ENCODE data around the gene CRBN.

Gene CRBN

DNA sequence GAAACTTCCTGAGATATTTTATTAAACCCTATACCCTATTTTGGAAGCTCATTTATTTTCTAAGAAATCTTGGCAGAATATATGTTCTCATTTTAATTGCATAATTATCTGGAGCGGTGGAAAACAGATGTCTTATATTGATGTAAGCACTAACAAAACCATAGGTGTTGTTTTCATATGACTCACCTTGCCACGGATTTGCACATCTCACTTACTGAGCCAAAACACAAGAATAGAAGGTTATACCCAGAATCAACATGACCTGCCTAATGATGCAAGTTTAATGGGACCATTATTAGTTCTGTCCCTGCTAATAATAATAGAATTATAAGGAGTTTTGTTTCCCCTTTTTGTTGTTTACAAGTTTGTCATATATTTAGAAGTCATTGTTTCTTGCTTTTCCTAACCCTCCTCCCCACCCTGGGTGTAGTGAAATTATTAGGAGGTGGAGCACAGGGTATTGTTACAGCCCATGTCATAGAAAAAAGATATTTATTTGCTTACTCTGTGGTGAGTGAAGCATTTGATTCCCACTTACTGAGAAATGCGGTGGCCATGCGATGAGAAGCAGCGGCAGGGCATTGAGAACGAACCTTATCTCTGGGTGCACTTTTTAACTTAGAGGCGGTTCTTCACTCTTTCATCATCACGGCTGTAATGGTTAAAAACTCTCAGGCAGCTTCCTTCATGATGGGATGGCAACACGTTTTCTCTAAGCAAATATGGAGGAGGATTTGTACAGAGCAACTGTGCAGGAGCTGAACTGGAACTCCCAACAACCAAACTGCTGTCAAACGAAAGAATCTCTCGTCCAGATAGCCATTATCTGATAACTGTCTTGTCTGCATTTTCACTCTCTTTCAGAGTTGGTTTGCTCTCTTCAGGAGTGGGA lies 69.8 kb downstream of the CRBN start:
- TF ChIP-seq, protein P1, sequence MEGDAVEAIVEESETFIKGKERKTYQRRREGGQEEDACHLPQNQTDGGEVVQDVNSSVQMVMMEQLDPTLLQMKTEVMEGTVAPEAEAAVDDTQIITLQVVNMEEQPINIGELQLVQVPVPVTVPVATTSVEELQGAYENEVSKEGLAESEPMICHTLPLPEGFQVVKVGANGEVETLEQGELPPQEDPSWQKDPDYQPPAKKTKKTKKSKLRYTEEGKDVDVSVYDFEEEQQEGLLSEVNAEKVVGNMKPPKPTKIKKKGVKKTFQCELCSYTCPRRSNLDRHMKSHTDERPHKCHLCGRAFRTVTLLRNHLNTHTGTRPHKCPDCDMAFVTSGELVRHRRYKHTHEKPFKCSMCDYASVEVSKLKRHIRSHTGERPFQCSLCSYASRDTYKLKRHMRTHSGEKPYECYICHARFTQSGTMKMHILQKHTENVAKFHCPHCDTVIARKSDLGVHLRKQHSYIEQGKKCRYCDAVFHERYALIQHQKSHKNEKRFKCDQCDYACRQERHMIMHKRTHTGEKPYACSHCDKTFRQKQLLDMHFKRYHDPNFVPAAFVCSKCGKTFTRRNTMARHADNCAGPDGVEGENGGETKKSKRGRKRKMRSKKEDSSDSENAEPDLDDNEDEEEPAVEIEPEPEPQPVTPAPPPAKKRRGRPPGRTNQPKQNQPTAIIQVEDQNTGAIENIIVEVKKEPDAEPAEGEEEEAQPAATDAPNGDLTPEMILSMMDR (IDR thresholded peaks at IDR 0.05; ENCODE audit: insufficient read depth, low read depth, low read length, missing control alignments), result no peak
- peak; percentile 41 for DNase-seq (ENCODE audit: low read depth)
- H3K4me3 ChIP-seq (ENCODE audit: low read depth, low read length), result no peak overlapping the region

GRCh38 chr3:3107858-3108257 lies 71.6 kb downstream of the CRBN start:
- H3K4me3 ChIP-seq (ENCODE audit: low read depth, low read length), result no peak overlapping the region
- TF ChIP-seq, protein P1 (IDR thresholded peaks at IDR 0.05; ENCODE audit: insufficient read depth, low read depth, low read length, missing control alignments), result no peak
- no peak for DNase-seq (ENCODE audit: low read depth)

DNA sequence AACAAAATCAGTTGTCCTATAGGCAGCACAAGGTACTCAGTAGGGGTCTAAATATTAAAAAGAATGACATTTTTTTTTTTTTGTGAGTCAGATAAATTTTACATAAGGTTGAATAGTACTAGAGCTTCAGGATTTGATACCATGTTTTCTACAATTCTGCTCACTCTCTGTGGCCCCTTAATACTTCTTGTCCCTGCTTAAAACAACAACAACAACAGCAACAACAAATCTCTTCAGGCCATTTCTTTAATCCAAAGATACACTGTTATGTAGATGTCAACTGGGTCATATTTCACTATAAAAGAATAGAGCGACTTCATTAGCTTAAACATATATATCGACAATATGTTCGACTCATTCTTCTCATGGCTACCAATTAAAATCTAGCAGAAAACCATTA lies 72.3 kb downstream of the CRBN start:
- no peak for DNase-seq (ENCODE audit: low read depth)
- TF ChIP-seq, protein P1 (IDR thresholded peaks at IDR 0.05; ENCODE audit: insufficient read depth, low read depth, low read length, missing control alignments), result no peak
- H3K4me3 ChIP-seq (ENCODE audit: low read depth, low read length), result no peak overlapping the region

- no peak for DNase-seq (ENCODE audit: low read depth)
- no peak overlapping the region for H3K4me3 ChIP-seq (ENCODE audit: low read depth, low read length)
- TF ChIP-seq, protein P1 (IDR thresholded peaks at IDR 0.05; ENCODE audit: insufficient read depth, low read depth, low read length, missing control alignments), result no peak
These were observed 73.7 kb downstream of the CRBN start for GRCh38 chr3:3105815-3106214.

GRCh38 chr3:3105246-3105645 lies 74.2 kb downstream of the CRBN start:
- H3K4me3 ChIP-seq (ENCODE audit: low read depth, low read length), result no peak overlapping the region
- TF ChIP-seq, protein P1 (IDR thresholded peaks at IDR 0.05; ENCODE audit: insufficient read depth, low read depth, low read length, missing control alignments), result no peak
- DNase-seq (ENCODE audit: low read depth), result no peak

DNA sequence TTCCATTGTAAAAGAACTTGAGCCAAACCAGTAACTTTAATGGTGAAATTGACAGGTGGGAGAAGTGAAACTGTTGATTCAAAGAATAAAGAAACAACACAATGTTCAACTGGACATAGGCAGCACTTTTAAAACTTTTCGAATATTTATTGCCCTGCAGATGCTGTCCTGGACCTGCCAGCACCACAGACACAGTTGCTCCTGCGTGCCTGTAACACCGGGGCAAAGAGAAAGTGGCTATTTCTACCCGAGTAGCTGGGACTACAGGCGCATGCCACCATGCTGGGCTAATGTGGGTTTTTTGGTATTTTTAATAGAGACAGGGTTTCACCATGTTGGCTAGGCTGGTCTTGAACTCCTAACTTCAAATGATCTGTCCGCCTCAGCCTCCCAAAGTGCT lies 76.7 kb downstream of the CRBN start:
- no peak overlapping the region for H3K4me3 ChIP-seq (ENCODE audit: low read depth, low read length)
- no peak for DNase-seq (ENCODE audit: low read depth)
- TF ChIP-seq, protein P1 (IDR thresholded peaks at IDR 0.05; ENCODE audit: insufficient read depth, low read depth, low read length, missing control alignments), result no peak

Data from GM12865 (cell line).